ENCODE measurements around the gene S100B. TPM values are rescaled to one million over a fixed set of nuclear protein-coding genes. Genes with fewer than 3 reads are reported as not detected.

The S100B gene
- total and polyA plus RNA-seq, 2 experiments from 2014 or later = not detected

DNA sequence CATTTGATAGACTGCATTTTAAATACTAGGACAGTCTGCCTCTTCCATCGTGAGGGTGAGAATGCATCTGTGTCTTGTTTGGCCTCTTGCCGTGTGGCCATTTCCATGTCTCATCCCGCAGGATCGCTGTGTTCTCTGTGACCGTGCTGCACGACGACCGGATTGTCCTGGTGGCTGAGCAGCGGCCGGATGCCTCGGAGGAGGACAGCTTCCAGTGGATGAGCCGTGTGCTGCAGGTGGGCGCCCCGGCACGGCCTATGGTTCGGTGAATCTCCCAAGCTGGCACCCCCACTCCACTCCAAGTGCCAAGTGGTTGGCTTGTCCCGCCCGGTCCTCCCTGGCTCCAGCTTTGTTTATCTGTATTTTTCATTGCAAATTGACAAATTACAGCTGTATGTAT is 55.2 kb downstream of the S100B start:
- Histone ChIP-seq H3K4me2 (no peak overlapping the region), H4K20me1 (ENCODE audit: insufficient read depth, poor library complexity, severe bottlenecking) (no peaks in the 10 kb centered on the region), H3K4me3 (no peak overlapping the region), H3K36me3 (replicated peaks; ENCODE audit: insufficient read depth, low read depth) (no peaks in the 10 kb centered on the region), H3K27me3 (no peaks in the 10 kb centered on the region), H3K27ac (no peak overlapping the region), H3K79me2 (no peaks in the 10 kb centered on the region), H3K9me2 (replicated peaks; ENCODE audit: insufficient read depth) (no peaks in the 10 kb centered on the region), H3K4me1 (ENCODE audit: insufficient read depth) (no peaks in the 10 kb centered on the region), H3K9me3 (ENCODE audit: low read depth) (no peaks in the 10 kb centered on the region), H2AFZ (no peak overlapping the region)
- no peak for TF ChIP-seq CTCF (IDR thresholded peaks at IDR 0.05; ENCODE audit: poor library complexity)
- no peak for TF ChIP-seq EZH2 (IDR thresholded peaks at IDR 0.05; ENCODE audit: borderline replicate concordance)
- no peak for TF ChIP-seq EZH2phosphoT487 (IDR thresholded peaks at IDR 0.05; ENCODE audit: low read depth, severe bottlenecking, unreplicated experiment)
- DNase-seq (ENCODE audit: low spot score) = no peak
- WGBS (ENCODE audit: low lambda C conversion rate, missing lambda C conversion rate) = 96% methylated on average over 18 of the region's 18 CpGs

Other genes starting within 250 kb of the S100B start
- 22.7 and 24.6 TPM in 2 replicates for gene DIP2A, start 146.2 kb downstream of the S100B start, total RNA-seq
- 16.7 and 19.8 TPM in 2 replicates for gene DIP2A, start 146.2 kb downstream of the S100B start, polyA plus RNA-seq
- 79.7 and 86.5 TPM in 2 replicates for gene PRMT2, start 30.6 kb upstream of the S100B start, total RNA-seq
- gene PRMT2, start 30.6 kb upstream of the S100B start, polyA plus RNA-seq = 98.1 and 108 TPM in 2 replicates

Data from hepatocyte (in vitro differentiated cells).